ENCODE measurements around the gene TBC1D22A.
A peak's percentile ranks its signal among the peaks of the same experiment; 100 is the strongest.

The TBC1D22A gene

GRCh38 chr22:47091921-47092700, 329.7 kb downstream of the TBC1D22A start:
- no peak for DNase-seq

DNA sequence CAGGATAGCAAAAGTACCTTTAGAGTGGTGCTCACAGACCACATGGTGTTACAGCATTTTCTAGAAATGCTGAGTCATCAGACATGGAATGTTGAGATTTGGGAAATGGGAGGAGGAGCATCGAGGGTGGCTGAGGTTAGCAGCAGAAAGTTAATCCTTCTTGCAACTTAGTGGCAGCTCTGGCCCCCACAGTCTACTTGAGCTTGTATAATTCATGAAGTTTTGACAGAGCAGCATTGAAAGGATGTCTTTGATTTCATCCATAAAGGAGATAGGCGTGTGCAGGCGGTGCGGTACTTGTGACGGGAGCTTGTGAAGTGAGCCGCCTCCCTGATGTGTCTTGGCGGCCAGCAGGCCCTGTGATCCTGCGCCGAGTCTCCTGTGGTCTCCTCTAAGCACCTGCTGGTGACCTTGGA, 330.5 kb downstream of the TBC1D22A start:
- DNase-seq, result no peak

DNA sequence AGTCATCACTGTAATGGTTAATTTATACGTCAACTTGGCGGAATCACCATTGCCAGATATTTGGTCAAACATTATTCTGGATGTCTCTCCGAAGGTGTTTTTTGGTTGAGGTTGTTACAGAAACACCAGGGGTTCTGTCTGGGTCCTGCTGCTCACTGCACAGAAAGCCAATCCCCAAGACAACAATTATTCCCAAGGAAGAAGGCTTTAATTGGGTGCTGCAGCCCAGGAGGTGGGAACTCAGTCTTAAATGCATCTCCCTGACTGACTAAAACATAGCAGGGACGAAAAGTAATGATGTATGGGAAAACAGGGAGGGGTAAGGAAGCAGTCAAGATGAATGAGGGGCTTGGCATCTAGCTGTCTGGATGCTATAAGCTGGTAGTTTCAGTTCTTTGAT, 331.3 kb downstream of the TBC1D22A start:
- DNase-seq, result no peak

DNA sequence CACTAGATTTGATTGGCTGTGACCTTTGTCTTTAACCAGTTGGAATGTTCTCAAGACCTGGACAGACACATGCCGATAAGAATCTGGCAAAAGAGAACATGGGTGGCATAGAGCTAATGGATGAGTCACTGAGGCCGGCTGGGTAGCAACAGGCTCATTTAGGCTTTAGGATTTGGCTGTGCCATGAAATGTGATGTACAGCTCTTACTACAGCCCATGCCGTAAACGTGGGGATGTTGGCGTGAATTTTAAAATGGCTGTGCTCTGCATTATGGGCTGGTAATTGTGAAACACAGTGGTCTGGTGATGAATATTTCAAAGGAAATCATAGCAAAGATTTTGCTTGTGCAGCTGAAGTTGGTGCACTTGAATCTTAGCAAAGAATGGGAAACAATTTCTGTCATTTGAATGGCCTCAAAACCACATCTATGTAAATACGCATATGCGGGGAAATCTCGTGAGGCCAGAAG, 332.4 kb downstream of the TBC1D22A start:
- no peak for DNase-seq

GRCh38 chr22:47095395-47096122, 333.1 kb downstream of the TBC1D22A start:
- no peak for DNase-seq

DNA sequence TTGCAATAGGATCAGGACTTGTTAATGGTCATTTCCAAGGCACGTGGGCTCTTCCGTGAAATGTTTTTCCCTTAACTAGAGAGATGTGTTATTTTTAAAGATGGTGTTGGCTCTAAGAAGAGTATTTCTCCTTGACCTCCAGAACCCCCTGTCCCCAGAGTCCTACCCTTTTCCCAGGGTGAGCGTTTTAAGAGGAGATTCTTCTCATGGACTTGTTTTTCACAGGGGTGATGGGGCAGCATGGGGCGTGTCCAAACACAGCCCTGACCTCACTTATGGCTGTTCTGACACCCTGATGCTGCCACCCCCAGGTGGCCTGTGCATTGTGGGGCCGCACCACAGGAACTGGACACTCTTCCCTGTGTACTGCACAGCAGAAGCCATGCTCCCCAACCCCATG, 335.7 kb downstream of the TBC1D22A start:
- DNase-seq, result no peak

GRCh38 chr22:47098554-47098953, 336.1 kb downstream of the TBC1D22A start:
- no peak for DNase-seq

DNA sequence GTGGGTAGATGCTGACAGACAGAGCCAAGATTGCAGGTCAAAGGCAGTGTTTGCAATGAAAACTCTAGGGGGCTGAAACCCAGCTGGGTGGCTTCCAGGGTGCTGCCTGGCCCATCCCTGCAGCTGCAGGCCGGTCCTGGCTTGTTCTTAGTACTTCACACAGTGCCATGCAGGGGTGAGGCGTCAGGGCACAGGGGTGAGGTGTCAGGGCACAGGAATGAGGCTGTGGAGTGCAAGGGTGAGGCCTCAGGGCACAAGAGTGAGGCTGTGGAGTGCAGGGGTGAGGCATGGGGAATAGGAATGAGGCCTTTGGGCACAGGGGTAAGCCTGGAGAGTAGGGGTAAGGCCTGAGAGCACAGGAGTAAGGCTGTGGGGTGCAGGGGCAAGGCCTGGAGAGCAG, 337.6 kb downstream of the TBC1D22A start:
- no peak for DNase-seq

DNA sequence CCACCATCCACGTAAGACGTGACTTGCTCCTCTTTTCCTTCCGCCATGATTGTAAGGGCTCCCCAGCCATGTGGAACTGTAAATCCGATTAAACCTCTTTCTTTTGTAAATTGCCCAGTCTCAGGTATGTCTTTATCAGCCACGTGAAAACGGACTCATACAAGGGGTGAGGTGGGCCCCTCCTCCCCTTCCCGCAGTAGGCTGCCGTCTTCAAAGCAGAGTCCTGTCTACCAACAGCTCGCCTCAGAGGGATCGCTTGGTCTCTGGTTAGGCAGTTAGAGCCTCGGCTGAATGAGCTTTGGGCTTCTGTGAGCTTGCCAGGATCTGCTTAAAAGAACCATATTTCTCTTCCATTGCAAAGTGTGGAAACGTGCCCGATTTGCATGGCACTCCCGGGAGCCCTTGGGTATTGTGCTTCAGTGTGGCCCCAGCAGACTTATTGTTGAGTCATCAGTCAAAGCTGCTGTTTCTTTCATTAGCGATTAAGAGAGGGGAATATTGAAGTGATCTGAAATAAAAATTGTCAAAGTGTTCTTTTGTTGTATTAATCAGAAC, 338.3 kb downstream of the TBC1D22A start:
- DNase-seq, result no peak

DNA sequence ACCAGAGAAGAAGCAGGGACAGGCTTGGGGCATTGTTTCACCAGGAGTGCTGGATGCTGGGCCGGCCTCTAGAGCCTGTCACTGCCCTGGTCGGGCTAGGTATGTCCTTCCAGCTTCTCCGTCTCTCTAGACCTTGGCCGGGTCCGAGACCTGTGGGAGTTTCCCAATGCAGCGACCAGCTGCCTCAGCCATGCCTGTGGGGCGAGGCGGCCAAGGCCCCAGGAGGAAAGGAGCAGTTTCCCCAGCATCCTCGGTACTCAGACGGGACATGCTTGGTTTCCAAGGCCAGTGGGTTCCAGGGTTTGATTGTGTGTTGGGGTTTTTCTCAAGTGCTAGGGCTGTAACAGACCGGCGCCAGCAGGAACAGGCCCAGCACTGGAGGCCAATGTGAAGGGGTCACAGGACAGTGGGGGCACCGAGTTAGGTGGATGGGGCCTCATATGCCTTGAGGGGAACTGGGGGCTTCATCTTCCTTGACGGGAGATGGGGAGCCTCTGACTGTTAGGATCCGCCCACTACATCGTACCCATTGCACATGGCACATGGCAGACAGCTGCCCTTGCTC, 339.0 kb downstream of the TBC1D22A start:
- no peak for DNase-seq

- DNase-seq, result no peak
These were observed 339.6 kb downstream of the TBC1D22A start for GRCh38 chr22:47102081-47102480.

DNA sequence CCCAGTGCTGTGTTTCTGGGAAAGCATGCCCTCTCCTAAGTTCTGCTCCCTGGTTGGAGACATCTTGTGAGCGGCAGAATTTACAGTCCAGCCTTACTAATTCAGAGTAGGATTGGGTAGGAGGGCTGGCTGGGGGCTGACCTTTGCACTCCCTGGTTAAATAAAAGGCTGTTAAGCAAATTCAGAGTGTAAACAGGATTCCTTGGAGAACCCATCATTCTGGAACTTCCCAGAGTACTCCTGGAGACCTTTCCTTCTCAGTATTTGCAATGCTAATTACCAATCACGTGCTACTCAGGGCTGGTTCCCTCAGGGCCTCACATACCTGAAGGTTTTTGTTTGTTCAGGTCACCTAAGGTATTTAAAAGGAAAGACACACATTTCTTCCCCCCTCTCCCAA, 340.2 kb downstream of the TBC1D22A start:
- no peak for DNase-seq

- DNase-seq, result no peak
These were observed 342.6 kb downstream of the TBC1D22A start for GRCh38 chr22:47105085-47105484.

- no peak for DNase-seq
These were observed 344.4 kb downstream of the TBC1D22A start for GRCh38 chr22:47106806-47107205.

DNA sequence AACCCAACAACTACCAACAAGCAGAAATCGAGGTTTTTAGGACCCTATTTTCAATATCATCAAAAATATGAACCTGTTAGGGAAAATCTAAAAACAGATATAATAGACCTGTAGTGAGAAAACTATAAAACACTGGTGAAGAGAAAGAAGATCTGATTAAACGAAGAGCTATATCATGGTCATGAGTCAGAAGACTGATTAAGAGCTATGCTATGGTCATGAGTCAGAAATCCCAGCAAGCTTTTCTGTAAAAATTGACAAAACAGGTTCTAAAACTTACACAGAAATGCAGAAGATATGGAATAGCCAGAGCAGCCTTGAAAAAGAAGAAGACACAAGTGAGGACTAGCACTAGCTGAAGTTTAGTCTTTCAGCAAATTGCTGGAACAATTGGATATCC, 345.0 kb downstream of the TBC1D22A start:
- no peak for DNase-seq

GRCh38 chr22:47110817-47111443, 348.5 kb downstream of the TBC1D22A start:
- no peak for DNase-seq

- DNase-seq, result peak; percentile 57
These were observed 349.5 kb downstream of the TBC1D22A start for GRCh38 chr22:47111626-47112581.

DNA sequence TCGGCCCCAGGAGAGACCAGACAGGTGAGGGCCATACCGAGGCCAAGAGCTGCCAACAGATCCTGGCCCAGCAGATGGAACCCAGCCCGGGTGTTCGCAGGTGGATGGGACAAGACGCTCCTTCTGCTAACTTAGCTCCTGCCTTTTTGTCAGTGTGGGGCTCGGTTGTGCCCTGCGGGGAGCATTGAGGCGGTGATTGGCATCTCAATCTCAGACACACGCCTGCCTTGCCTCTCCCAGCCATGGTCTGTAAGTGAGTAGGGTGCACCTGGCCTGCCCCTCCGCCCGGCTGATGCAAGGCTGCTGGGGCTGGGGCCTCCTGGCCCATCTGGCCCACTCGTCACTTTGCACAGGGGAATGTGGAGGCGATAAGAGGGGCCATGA, 350.1 kb downstream of the TBC1D22A start:
- peak; percentile 57 for DNase-seq

DNA sequence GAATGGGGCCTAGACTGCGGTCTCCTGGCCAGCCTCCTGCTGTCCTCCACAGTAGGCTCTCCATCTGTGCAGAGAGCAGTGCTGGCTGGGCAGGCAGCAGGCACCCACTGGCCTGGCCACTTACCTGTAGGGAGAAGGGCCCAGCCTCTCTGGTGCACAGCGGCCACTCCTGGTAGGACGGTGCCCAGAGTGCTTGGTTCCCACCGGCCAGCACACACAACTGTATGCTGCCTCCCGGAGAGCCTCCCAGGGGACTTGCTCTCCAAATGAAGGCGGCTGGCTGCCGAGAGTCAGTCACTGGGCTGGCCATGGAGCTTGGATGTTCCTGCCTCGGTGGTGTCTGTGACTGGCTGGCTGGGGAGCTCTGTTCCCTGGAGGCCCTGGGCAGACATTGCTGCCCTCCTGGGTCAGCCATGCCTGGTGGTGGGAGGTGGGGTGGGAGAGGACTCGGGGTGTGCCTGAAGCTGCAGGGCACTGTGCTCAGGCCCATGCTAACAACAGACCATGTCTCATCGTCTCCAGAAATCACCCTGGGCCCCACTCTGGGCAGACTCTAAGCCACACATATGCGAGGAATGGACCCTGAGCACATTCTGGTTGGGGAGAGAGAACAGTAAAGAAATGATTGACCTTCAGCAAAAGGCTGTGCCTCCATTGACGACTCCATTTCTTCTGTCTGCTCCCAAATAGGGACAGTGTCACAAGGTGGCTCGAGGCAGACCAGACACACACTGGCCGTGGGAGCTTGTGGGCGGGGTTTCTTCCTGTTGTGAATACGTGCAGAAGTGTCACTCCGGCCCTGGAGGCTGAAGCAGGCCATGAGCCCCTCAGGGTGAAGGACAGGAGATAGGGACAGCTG, 350.8 kb downstream of the TBC1D22A start:
- DNase-seq, result peak; percentile 53

GRCh38 chr22:47113853-47114415, 351.5 kb downstream of the TBC1D22A start:
- DNase-seq, result peak; percentile 48

Measured in activated effector memory CD4-positive, alpha-beta T cell treated with anti-CD3 and anti-CD28 coated beads, Interleukin-2, amount 50 U/mL, for 16 hours (primary cell).